ENCODE measurements around the gene VPS13D.
"Not testable (repeated sequence)": the region's sequence is repeated elsewhere in the genome, so short reads cannot be mapped to it uniquely, and the experiment has no call there.

VPS13D gene

DNA sequence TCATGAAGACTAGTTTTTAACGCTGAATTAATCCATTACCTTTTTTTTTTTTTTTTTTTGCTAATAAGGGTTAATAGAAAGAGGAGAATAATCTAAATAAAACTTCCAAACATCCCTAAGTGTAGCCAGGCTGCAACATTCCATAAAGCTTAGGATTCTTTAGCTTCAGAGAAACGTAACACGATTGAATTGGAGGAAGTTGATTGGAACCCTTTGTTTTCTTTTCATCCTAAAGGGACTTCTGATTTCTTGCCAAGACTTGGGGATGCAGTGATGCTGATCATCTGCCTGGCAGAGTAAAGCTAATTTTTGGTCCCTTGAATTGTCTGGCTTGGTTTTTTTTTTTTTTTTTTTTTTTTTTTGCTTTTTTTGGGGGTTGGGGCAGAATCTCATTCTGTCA lies 142.9 kb downstream of the VPS13D start:
- DNase-seq, result no peak

GRCh38 chr1:12375133-12375829 lies 145.5 kb downstream of the VPS13D start:
- no peak for DNase-seq

DNA sequence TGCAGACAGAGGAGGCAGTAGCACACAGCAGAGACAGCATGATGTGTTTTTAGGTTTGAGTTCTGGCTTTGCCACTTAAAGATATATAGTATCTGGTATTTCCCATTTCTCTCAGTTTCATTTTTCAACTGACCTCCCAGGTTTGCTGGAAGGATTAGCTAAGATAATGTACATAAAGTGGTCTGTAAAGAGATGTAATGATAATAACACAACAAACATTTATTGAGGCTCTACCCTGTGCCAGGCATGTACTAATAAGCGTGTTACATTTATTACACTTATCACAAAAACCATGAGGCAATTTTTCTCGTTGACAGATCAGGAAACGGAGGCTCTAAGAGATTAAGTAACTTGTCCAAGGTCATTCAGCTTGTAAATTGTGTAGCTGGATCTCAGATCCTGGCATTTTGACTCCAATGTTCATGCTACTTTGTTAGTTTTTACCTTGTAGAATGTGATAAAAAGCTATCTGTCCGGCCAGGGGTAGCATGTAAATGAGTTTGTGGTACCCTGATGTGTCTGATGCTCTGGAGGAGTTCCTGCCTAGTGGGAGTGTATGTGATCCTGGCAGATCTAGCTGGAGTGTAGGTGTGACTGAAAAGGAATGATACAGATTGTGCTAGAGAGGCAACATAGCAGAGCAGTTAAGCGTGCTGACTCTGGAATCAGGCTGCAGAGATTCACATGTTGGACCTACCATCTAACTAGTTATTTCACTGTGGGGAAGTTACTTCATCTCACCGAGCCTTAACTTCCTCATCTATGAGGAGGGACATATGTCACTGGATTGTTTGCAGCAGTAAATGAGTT lies 146.6 kb downstream of the VPS13D start:
- DNase-seq, result no peak

- DNase-seq, result no peak
These were observed 150.8 kb downstream of the VPS13D start for GRCh38 chr1:12380326-12381249.

DNA sequence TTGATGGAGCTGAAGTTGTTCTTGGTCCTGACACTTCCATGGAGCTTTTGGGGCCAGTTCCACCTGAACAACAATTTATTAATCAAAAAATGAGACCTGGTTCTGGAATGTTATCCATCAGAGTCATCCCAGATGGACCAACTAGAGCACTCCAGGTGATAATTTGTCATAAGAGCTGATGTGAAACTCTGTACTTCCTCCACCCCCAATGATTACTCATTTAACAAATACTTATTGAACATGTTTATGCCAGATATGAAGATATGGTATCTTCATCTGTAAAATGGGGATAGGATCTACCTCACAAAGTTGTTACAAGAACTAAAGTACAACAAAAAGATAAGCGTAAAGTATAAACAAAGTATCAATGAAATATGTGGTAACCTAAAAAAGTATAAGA lies 153.2 kb downstream of the VPS13D start:
- no peak for DNase-seq

DNA sequence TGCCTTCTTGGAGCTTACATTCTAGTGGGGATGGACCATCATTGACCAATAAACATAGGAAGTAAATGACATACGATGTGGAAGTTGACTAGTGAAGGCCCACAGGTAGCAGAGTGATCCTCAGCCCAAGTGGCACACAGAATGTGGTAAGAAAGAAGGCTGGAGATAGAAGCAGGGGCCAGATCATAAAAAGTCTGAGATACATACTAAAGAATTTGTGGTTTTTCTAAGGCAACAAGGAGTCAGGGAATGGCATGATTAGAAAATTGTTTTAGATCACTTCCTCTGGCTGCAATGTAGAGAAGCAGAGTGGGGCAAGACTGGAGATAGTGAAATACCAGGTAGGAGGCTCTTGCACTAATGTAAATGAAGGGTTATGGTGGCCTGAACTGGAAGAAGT lies 154.0 kb downstream of the VPS13D start:
- DNase-seq, result no peak

- no peak for DNase-seq
These were observed 155.1 kb downstream of the VPS13D start for GRCh38 chr1:12384836-12385456.

- no peak for DNase-seq
These were observed 156.3 kb downstream of the VPS13D start for GRCh38 chr1:12386130-12386529.

GRCh38 chr1:12387641-12388040 lies 157.8 kb downstream of the VPS13D start:
- no peak for DNase-seq

DNA sequence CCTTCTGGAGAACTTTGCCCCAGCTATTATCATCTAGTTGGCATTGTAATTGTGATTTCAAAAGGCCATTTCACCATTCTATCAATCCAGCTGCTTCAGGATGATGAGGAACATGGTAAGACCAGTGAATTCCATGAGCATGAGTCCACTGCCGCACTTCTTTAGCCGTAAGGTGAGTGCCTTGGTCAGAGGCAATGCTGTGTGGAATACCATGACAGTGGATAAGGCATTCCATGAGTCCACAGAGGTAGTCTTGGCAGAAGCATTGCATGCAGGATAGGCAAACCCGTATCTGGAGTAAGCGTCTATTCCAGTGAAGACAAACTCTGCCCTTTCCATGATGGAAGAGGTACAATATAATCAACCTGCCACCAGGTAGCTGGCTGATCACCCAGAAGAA lies 160.5 kb downstream of the VPS13D start:
- not testable (repeated sequence) for DNase-seq

- no peak for DNase-seq
These were observed 167.9 kb downstream of the VPS13D start for GRCh38 chr1:12397462-12398450.

GRCh38 chr1:12398479-12398878 lies 168.6 kb downstream of the VPS13D start:
- DNase-seq, result no peak

DNA sequence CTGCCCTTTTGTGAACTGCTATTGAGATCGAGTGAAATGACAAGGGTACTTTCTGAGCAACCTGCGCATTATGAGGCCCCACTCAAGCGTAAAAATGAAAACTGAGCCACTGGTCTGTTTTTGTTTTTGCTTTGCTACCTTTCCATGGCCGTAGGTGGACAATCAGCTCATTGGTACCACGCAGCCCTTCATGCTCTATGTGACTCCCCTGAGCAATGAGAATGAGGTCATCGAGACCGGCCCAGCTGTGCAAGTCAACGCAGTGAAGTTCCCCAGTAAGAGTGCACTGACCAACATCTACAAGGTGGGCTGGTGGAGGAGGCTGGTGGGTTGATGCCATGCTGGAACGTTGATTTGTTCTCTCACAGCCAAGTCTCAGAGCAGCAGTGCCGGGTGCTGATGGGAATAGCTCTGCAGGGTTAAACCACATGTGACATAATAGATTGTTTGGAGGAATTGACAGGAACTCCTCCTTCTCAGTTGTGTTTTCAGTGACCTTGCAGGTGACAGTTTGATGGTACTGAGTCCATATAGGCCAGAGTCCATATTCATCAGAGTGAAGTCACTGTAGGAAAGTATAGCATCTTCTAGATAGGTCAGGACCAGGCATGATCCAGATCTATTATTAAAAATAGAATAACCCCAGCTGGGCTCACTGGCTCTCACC lies 170.3 kb downstream of the VPS13D start:
- DNase-seq, result no peak

DNA sequence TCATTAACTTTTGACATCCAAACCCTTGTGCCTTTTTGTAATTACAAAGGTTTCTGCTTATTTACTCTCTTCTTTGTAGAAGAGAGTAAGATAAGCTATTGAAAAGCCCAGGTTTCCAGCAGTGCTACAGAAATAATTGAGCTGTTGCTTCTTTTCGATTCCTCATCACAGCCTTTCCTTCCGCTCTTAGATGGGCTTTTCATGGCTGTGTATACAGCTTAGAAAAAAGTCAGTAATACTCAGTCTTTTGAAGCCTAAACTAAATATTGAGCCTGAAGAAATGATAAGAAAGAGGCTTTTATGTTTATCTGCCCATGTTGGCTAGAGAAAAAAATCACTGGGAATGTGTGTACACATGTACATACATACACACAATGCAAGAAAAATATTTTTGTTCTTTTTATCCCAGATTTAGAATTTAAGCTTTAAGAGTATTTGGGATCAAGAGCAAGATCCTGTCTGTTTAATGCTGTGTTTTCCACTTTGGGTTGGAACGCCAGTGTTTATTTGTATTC lies 172.4 kb downstream of the VPS13D start:
- no peak for DNase-seq

DNA sequence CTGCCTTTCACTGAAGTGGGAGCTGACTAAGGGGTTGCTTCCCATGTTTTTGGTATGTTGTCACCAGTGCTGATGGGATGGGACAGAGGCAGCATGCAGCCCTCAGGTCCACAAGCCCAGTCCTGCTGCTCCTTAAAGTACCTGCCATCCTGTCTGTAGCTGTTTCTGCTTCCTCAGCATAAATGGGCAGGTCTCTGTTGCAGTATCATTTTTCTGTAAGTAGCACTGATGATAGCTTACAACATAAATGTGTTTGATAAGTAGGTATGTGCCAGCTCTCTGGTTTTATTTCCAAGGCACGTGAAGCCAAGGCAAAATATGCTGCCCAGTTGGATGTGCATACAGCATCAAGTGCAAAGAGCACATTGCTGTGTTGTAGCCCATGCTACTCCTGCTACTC lies 173.0 kb downstream of the VPS13D start:
- no peak for DNase-seq

- peak; percentile 44 for DNase-seq
These were observed 175.1 kb downstream of the VPS13D start for GRCh38 chr1:12404918-12405317.

DNA sequence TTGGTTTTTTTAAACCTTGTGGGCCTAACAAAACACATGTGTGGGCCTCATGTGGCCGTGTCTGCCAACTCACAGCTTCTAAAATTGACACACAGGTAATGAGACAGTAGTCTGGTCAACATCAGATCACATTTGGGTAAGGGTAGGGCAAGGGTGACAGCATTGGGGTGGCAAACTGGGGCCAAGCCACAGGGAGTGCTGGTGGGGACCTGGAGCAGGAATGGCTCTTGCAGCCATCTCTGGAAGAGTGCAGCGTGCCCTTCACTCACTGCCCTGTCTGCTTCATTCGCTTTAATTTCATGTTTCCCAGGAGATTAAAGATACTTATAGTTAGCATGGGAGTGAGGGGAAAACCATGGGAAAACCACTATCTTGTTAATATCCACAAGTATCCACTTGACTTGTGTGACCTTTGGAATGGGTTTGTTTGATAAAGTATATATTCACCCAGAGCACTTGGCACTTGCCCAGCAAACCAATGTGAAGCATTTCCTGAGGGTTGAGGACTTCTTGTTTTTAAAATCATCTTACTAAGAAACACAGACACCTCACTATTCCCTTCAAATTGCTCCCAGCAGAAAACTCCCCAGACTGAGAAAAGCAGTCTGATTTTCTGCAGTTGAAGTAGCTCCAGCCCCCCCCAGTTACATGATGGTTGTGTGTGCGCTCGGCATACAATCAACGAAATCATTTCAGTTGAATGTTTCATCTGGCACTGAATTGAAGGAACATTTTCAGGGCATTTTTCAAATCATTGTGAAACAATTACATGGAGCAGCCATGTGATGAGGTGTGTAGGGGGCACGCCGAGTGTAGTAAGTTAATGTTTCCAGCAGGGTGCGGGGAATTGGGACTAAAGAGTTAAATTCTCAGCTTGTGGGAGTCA lies 175.7 kb downstream of the VPS13D start:
- DNase-seq, result peak; percentile 64

GRCh38 chr1:12406211-12407021 lies 176.6 kb downstream of the VPS13D start:
- no peak for DNase-seq

Measured in left hindlimb (tissue), 1 donor.